HepG2 (cell line): Measurements from ENCODE around the gene C6orf62. TPM values are rescaled to one million over a fixed set of nuclear protein-coding genes. Genes with fewer than 3 reads are reported as not detected.
A peak's percentile ranks its signal among the peaks of the same experiment; 100 is the strongest.

Experiments used
- ARID2 ChIP-seq: sonication (generic); formaldehyde crosslinking; IDR thresholded peaks from 2 replicates; pipeline ENCODE4 v1.8.1; 2022; ENCODE audit warnings: mild to moderate bottlenecking, missing genetic modification reagents, borderline replicate concordance
- ATM ChIP-seq: fragments of 450-650 bp; IDR thresholded peaks from 2 replicates; pipeline ENCODE4 v1.7.1; 2017; ENCODE audit warnings: mild to moderate bottlenecking, borderline replicate concordance
- BRCA1 ChIP-seq: sonication (generic); formaldehyde crosslinking; IDR thresholded peaks from 2 replicates; pipeline ENCODE4 v1.4.0; 2020; ENCODE audit warnings: missing genetic modification reagents
- CENPT ChIP-seq: sonication (generic); formaldehyde crosslinking; IDR thresholded peaks from 2 replicates; pipeline ENCODE4 v1.8.0; 2022; ENCODE audit warnings: low read depth, mild to moderate bottlenecking, moderate library complexity, missing genetic modification reagents
- FOXC1 ChIP-seq: sonication (generic); formaldehyde crosslinking; IDR thresholded peaks from 2 replicates; pipeline ENCODE4 v1.8.0; 2022; ENCODE audit warnings: mild to moderate bottlenecking, missing genetic modification reagents, borderline replicate concordance
- HNF4G ChIP-seq, 2 experiments: sonication (generic) in 1 of 2; formaldehyde crosslinking in 1 of 2; IDR thresholded peaks; 2 replicates each; pipeline versions ENCODE4 v1.4.0 to v1.6.1; 2011 to 2020; ENCODE audit warnings: borderline replicate concordance in 2 of 2, low read depth in 2 of 2, mild to moderate bottlenecking in 2 of 2, low read length in 1 of 2, missing genetic modification reagents in 1 of 2, moderate library complexity in 1 of 2
- KLF9 ChIP-seq: IDR thresholded peaks from 2 replicates; pipeline ENCODE4 v1.6.1; 2016; ENCODE audit warnings: low read depth
- KMT2B ChIP-seq: IDR thresholded peaks from 2 replicates; pipeline ENCODE4 v1.6.1; 2016; ENCODE audit warnings: missing genetic modification reagents, missing compliant biosample characterization
- MXD4 ChIP-seq: IDR thresholded peaks from 2 replicates; pipeline ENCODE4 v1.6.1; 2016; ENCODE audit warnings: mild to moderate bottlenecking, missing biosample characterization, missing genetic modification reagents
- NR2C2 ChIP-seq: sonication (generic); formaldehyde crosslinking; IDR thresholded peaks from 2 replicates; pipeline ENCODE4 v1.4.0; 2020; ENCODE audit warnings: missing genetic modification reagents, mild to moderate bottlenecking, moderate library complexity, borderline replicate concordance
- NR2F2 ChIP-seq: IDR thresholded peaks from 2 replicates; pipeline ENCODE4 v1.6.1; 2012; ENCODE audit warnings: low read depth, inconsistent platforms, borderline replicate concordance
- PHB2 ChIP-seq: fragments of 450-650 bp; IDR thresholded peaks from 2 replicates; pipeline ENCODE4 v1.6.1; 2018; ENCODE audit not compliant: partially characterized antibody
- RBM39 ChIP-seq: fragments of 200-400 bp; formaldehyde crosslinking; IDR thresholded peaks from one replicate; pipeline ENCODE4 v1.6.1; 2018; ENCODE audit warnings: antibody characterized with exemption, mild to moderate bottlenecking, low read depth, low read length; ENCODE audit not compliant: poor library complexity, severe bottlenecking
- SALL2 ChIP-seq: sonication (generic); formaldehyde crosslinking; IDR thresholded peaks from 2 replicates; pipeline ENCODE4 v1.8.1; 2023; ENCODE audit warnings: mild to moderate bottlenecking, missing genetic modification reagents, inconsistent platforms
- SATB2 ChIP-seq: sonication (generic); formaldehyde crosslinking; IDR thresholded peaks from 2 replicates; pipeline ENCODE4 v1.5.0; 2020; ENCODE audit warnings: missing genetic modification reagents
- TBP ChIP-seq: sonication (generic); formaldehyde crosslinking; IDR thresholded peaks from 2 replicates; pipeline ENCODE4 v1.5.0; 2020; ENCODE audit warnings: missing genetic modification reagents
- ZNF136 ChIP-seq: sonication (generic); formaldehyde crosslinking; IDR thresholded peaks from 2 replicates; pipeline ENCODE4 v1.8.1; 2022; ENCODE audit warnings: low read depth, mild to moderate bottlenecking, moderate library complexity, missing genetic modification reagents
- ZNF234 ChIP-seq: sonication (generic); formaldehyde crosslinking; conservative IDR thresholded peaks from 2 replicates; pipeline ENCODE4 v1.5.1; 2020; ENCODE audit warnings: mild to moderate bottlenecking, missing genetic modification reagents
- ZNF468 ChIP-seq: sonication (generic); formaldehyde crosslinking; IDR thresholded peaks from 2 replicates; pipeline ENCODE4 v1.8.0; 2022; ENCODE audit warnings: mild to moderate bottlenecking, moderate library complexity, missing genetic modification reagents
- ZNF660 ChIP-seq: sonication (generic); formaldehyde crosslinking; IDR thresholded peaks from 2 replicates; pipeline ENCODE4 v1.5.1; 2020; ENCODE audit warnings: mild to moderate bottlenecking, low read depth, missing genetic modification reagents, borderline replicate concordance
- ZNF678 ChIP-seq: sonication (generic); formaldehyde crosslinking; IDR thresholded peaks from 2 replicates; pipeline ENCODE4 v1.4.0; 2020; ENCODE audit warnings: mild to moderate bottlenecking, missing genetic modification reagents
- ZZZ3 ChIP-seq: sonication (generic); formaldehyde crosslinking; IDR thresholded peaks from 2 replicates; pipeline ENCODE4 v1.4.0; 2020; ENCODE audit warnings: missing genetic modification reagents, mild to moderate bottlenecking, borderline replicate concordance
- polyA plus RNA-seq, 8 experiments: library from polyadenylated mRNA; depleted of rRNA in 3 of 8; stranded (reverse) in 7 of 8; unstranded in 1 of 8; fragments of >200 nt; fragmentation: Illumina TruSeq in 4 of 8; extraction: Trizol in 4 of 8; gene quantifications; 2 replicates each; pipeline versions ENCODE4 v1.2.1 to v1.2.3, GENCODE V29; 2011 to 2016; ENCODE audit warnings: low read depth in 4 of 8, missing spikeins in 1 of 8, mixed read lengths in 1 of 8; ENCODE audit not compliant: insufficient read depth in 1 of 8
- total RNA-seq, 5 experiments: library from RNA; depleted of rRNA; stranded (reverse); fragments of >200 nt; fragmentation: Illumina TruSeq; extraction: Trizol; gene quantifications; 2 replicates each; pipeline ENCODE4 v1.2.3, GENCODE V29; 2016; ENCODE audit warnings: low read depth in 1 of 5
- TF ChIP-seq, protein P1 (sequence below): IDR thresholded peaks from 2 replicates; pipeline ENCODE4 v1.6.1; 2018; ENCODE audit warnings: missing genetic modification reagents, mild to moderate bottlenecking, missing compliant biosample characterization
- TF ChIP-seq, protein P2 (sequence below): sonication (generic); formaldehyde crosslinking; IDR thresholded peaks from 2 replicates; pipeline ENCODE4 v1.4.0; 2020; ENCODE audit warnings: missing genetic modification reagents, borderline replicate concordance
- TF ChIP-seq, protein P3 (sequence below): sonication (generic); formaldehyde crosslinking; IDR thresholded peaks from 2 replicates; pipeline ENCODE4 v1.5.1; 2020; ENCODE audit warnings: mild to moderate bottlenecking, missing genetic modification reagents, borderline replicate concordance
- TF ChIP-seq, protein P4 (sequence below): sonication (generic); formaldehyde crosslinking; IDR thresholded peaks from 2 replicates; pipeline ENCODE4 v1.4.0; 2020; ENCODE audit warnings: mild to moderate bottlenecking, missing genetic modification reagents

C6orf62 gene
- total and polyA plus RNA-seq, 2 of the 13 experiments (the other 11 are each of a cell fraction or from before 2014, with no cell fraction given), result 54.8 to 90.4 TPM

DNA sequence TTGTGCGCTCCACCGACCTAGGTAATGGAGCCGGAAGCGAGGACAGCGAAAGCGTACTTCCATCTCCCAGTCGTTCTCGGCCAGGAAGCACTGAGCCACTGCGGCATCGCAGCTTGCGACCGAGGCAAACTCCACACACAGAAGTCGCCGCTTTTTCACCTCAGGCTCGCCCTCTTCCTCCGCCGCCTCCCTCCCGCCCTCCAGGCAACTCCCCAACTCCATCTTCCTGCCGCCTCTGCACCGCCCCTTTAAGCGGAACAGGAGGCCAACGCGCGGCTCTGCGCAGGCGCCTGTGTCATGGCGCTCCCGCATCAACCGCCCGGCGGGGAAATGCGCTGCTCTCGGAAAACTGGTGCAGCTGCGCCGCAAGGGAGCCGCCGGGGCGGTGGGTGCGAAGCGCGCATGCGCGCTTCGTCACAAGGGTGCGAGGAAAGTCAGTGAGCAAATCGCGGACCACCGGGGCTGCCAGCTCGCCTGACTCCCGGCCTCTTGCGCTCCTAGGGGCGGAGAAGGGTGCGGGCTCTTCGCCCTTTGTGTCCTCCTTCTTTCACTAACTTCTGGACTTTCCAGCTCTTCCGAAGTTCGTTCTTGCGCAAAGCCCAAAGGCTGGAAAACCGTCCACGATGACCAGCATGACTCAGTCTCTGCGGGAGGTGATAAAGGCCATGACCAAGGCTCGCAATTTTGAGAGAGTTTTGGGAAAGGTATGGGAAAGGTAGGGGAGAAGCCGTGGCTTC, 52.1 kb downstream of the C6orf62 start, which contains the start of the genes ACOT13 and TDP2 (continued):
- peak; percentile 98 for TF ChIP-seq RBM39
- 0 out of 2 replicates have a peak, but pooled peaks have one; percentile 10 for TF ChIP-seq NR2F2
- TF ChIP-seq BRCA1 (CRISPR knock-in tag), result peak; percentile 89
- TF ChIP-seq, protein P1, sequence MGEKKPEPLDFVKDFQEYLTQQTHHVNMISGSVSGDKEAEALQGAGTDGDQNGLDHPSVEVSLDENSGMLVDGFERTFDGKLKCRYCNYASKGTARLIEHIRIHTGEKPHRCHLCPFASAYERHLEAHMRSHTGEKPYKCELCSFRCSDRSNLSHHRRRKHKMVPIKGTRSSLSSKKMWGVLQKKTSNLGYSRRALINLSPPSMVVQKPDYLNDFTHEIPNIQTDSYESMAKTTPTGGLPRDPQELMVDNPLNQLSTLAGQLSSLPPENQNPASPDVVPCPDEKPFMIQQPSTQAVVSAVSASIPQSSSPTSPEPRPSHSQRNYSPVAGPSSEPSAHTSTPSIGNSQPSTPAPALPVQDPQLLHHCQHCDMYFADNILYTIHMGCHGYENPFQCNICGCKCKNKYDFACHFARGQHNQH (CRISPR knock-in tag), result peak; percentile 98
- no peak for TF ChIP-seq ZNF678 (CRISPR knock-in tag)
- TF ChIP-seq HNF4G (IDR thresholded peaks at IDR 0.05; ENCODE audit: borderline replicate concordance, low read depth, low read length), result peak; percentile 95; the same call in 1 of the 2 replicates
- TF ChIP-seq HNF4G (CRISPR knock-in tag; IDR thresholded peaks at IDR 0.05; ENCODE audit: borderline replicate concordance, low read depth), result peak; percentile 85
- TF ChIP-seq ZNF136 (CRISPR knock-in tag), result peak; percentile 93
- peak; percentile 45; the same call in 1 of the 2 replicates for TF ChIP-seq MXD4
- peak; percentile 95 for TF ChIP-seq FOXC1 (CRISPR knock-in tag)
- TF ChIP-seq, protein P2, sequence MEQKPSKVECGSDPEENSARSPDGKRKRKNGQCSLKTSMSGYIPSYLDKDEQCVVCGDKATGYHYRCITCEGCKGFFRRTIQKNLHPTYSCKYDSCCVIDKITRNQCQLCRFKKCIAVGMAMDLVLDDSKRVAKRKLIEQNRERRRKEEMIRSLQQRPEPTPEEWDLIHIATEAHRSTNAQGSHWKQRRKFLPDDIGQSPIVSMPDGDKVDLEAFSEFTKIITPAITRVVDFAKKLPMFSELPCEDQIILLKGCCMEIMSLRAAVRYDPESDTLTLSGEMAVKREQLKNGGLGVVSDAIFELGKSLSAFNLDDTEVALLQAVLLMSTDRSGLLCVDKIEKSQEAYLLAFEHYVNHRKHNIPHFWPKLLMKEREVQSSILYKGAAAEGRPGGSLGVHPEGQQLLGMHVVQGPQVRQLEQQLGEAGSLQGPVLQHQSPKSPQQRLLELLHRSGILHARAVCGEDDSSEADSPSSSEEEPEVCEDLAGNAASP (CRISPR knock-in tag), result peak; percentile 28
- no peak; the same call in none of the 2 replicates for TF ChIP-seq ZZZ3 (CRISPR knock-in tag)
- TF ChIP-seq ZNF660 (CRISPR knock-in tag), result no peak
- TF ChIP-seq, protein P3, sequence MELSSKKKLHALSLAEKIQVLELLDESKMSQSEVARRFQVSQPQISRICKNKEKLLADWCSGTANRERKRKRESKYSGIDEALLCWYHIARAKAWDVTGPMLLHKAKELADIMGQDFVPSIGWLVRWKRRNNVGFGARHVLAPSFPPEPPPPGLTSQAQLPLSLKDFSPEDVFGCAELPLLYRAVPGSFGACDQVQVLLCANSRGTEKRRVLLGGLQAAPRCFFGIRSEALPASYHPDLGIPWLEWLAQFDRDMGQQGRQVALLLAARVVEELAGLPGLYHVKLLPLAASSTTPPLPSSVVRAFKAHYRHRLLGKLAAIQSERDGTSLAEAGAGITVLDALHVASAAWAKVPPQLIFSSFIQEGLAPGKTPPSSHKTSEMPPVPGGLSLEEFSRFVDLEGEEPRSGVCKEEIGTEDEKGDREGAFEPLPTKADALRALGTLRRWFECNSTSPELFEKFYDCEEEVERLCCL, result no peak; the same call in 1 of the 2 replicates
- no peak for TF ChIP-seq TBP
- TF ChIP-seq ATM, result no peak
- peak; percentile 95 for TF ChIP-seq SALL2 (CRISPR knock-in tag)
- no peak for TF ChIP-seq ZNF234 (CRISPR knock-in tag)
- TF ChIP-seq KLF9 (CRISPR knock-in tag), result peak; percentile 98
- TF ChIP-seq, protein P4, sequence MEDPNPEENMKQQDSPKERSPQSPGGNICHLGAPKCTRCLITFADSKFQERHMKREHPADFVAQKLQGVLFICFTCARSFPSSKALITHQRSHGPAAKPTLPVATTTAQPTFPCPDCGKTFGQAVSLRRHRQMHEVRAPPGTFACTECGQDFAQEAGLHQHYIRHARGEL, result no peak
- TF ChIP-seq NR2C2 (CRISPR knock-in tag), result peak; percentile 91
- TF ChIP-seq PHB2, result no peak
- TF ChIP-seq KMT2B, result peak; percentile 98
- TF ChIP-seq ARID2 (CRISPR knock-in tag), result no peak; the same call in 1 of the 2 replicates
- TF ChIP-seq SATB2 (CRISPR knock-in tag), result no peak
- TF ChIP-seq ZNF468 (CRISPR knock-in tag), result no peak
- TF ChIP-seq CENPT (CRISPR knock-in tag), result no peak
